ENCODE results near the gene P3H2. TPM values are rescaled to one million over a fixed set of nuclear protein-coding genes. Genes with fewer than 3 reads are reported as not detected.

The P3H2 gene
- total RNA-seq, 1 experiment from 2014 or later = 19.6 TPM

DNA sequence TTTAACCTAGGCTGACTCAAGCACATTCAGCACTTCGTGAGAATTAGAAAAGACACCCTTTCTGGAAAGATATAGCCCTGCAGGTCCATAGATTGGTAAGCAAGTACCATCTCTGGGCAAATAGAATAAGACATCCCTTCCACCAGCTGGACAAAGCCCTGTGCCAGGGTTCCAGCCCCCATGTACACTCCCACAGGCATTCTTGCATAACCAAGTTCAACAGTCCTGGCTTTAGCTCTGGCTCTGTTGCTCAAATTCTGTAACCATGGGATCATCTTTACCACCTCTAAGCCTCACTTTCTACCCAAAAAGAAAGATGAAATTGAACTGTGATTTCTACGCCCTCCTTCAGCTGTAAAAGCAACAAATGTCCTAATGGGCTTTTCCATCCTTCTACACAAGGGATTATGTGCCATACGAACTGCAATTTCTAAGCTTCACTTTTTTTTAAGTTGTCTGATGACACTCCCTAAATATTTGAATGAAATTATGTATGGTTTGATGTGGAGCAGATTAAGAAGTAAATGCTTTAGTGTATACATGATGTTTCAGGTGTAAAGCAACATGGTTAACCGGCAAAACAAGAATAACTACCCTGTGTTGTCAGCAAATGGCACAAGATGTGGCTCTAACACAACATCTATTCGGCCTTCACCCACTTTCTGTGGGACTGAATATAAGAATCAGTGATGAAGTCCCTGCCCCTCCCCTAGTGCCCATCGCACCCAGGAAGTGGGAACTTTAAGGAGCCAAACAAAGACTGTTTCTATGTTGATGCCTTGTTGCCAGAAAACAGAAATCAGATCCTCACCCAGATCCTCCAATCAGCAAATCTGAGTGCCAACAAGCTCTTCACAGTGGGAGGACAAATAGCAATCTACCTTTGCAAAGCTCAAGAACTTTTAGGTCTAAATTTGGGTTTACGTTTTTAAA is 165.7 kb downstream of the P3H2 start:
- intact Hi-C loops (cut with micrococcal nuclease; ENCODE audit: unreplicated experiment) = no loop called here
- Histone ChIP-seq H3K27me3 (replicated peaks; ENCODE audit: insufficient read depth, low read depth, low read length, poor library complexity) (no peaks in the 10 kb centered on the region), H3K27ac (ENCODE audit: low read depth, low read length, poor library complexity, severe bottlenecking) (no peak overlapping the region), H3K9me3 (ENCODE audit: low read depth, low read length, poor library complexity, severe bottlenecking) (no peaks in the 10 kb centered on the region), H3K4me3 (ENCODE audit: low read depth, low read length, poor library complexity, severe bottlenecking) (no peak overlapping the region), H3K4me1 (ENCODE audit: insufficient read depth, low read length, poor library complexity, severe bottlenecking) (peaks cover 6% of the 10 kb centered on the region), H3K36me3 (ENCODE audit: insufficient read depth, low read length, poor library complexity, severe bottlenecking) (no peaks in the 10 kb centered on the region)
- CTCF ChIA-PET = no interaction called here
- no peak for DNase-seq (ENCODE audit: low spot score)
- TF ChIP-seq, protein P1, sequence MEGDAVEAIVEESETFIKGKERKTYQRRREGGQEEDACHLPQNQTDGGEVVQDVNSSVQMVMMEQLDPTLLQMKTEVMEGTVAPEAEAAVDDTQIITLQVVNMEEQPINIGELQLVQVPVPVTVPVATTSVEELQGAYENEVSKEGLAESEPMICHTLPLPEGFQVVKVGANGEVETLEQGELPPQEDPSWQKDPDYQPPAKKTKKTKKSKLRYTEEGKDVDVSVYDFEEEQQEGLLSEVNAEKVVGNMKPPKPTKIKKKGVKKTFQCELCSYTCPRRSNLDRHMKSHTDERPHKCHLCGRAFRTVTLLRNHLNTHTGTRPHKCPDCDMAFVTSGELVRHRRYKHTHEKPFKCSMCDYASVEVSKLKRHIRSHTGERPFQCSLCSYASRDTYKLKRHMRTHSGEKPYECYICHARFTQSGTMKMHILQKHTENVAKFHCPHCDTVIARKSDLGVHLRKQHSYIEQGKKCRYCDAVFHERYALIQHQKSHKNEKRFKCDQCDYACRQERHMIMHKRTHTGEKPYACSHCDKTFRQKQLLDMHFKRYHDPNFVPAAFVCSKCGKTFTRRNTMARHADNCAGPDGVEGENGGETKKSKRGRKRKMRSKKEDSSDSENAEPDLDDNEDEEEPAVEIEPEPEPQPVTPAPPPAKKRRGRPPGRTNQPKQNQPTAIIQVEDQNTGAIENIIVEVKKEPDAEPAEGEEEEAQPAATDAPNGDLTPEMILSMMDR (conservative IDR thresholded peaks at IDR 0.05; ENCODE audit: low read depth, low read length) = no peak
- no peak for TF ChIP-seq EZH2 (IDR thresholded peaks at IDR 0.05; ENCODE audit: borderline replicate concordance, low read depth, low read length, poor library complexity, severe bottlenecking)
- BruUV-seq (replicated peaks) = no TSS peak
- POLR2A ChIA-PET (ENCODE audit: low non-redundant PET) = no interaction called here

- no peak for TF ChIP-seq EZH2 (IDR thresholded peaks at IDR 0.05; ENCODE audit: borderline replicate concordance, low read depth, low read length, poor library complexity, severe bottlenecking)
- TF ChIP-seq, protein P1 (conservative IDR thresholded peaks at IDR 0.05; ENCODE audit: low read depth, low read length) = no peak
- ChIA-PET POLR2A (ENCODE audit: low non-redundant PET) (no interaction called here), CTCF (interaction anchor here (0.7 kb wide), 1 partner anchor 215 kb away, joined by 10 read pairs; no protein-coding TSS in a partner anchor)
- Histone ChIP-seq H3K27ac (ENCODE audit: low read depth, low read length, poor library complexity, severe bottlenecking) (no peak overlapping the region), H3K36me3 (ENCODE audit: insufficient read depth, low read length, poor library complexity, severe bottlenecking) (no peaks in the 10 kb centered on the region), H3K27me3 (replicated peaks; ENCODE audit: insufficient read depth, low read depth, low read length, poor library complexity) (no peaks in the 10 kb centered on the region), H3K9me3 (ENCODE audit: low read depth, low read length, poor library complexity, severe bottlenecking) (no peaks in the 10 kb centered on the region), H3K4me1 (ENCODE audit: insufficient read depth, low read length, poor library complexity, severe bottlenecking) (peaks cover 5% of the 10 kb centered on the region), H3K4me3 (ENCODE audit: low read depth, low read length, poor library complexity, severe bottlenecking) (no peak overlapping the region)
- no TSS peak for BruUV-seq (replicated peaks)
- no peak for DNase-seq (ENCODE audit: low spot score)
- intact Hi-C loops (cut with micrococcal nuclease; ENCODE audit: unreplicated experiment) = no loop called here
These were observed 167.1 kb downstream of the P3H2 start for GRCh38 chr3:189953551-189953950.

- Histone ChIP-seq H3K4me1 (ENCODE audit: insufficient read depth, low read length, poor library complexity, severe bottlenecking) (peaks cover 16% of the 10 kb centered on the region), H3K27ac (ENCODE audit: low read depth, low read length, poor library complexity, severe bottlenecking) (no peak overlapping the region), H3K27me3 (replicated peaks; ENCODE audit: insufficient read depth, low read depth, low read length, poor library complexity) (no peaks in the 10 kb centered on the region), H3K9me3 (ENCODE audit: low read depth, low read length, poor library complexity, severe bottlenecking) (no peaks in the 10 kb centered on the region), H3K4me3 (ENCODE audit: low read depth, low read length, poor library complexity, severe bottlenecking) (no peak overlapping the region), H3K36me3 (ENCODE audit: insufficient read depth, low read length, poor library complexity, severe bottlenecking) (no peaks in the 10 kb centered on the region)
- ChIA-PET POLR2A (ENCODE audit: low non-redundant PET) (no interaction called here), CTCF (no interaction called here)
- intact Hi-C loops (cut with micrococcal nuclease; ENCODE audit: unreplicated experiment) = no loop called here
- no peak for DNase-seq (ENCODE audit: low spot score)
- TF ChIP-seq, protein P1 (conservative IDR thresholded peaks at IDR 0.05; ENCODE audit: low read depth, low read length) = no peak
- TF ChIP-seq EZH2 (IDR thresholded peaks at IDR 0.05; ENCODE audit: borderline replicate concordance, low read depth, low read length, poor library complexity, severe bottlenecking) = no peak
- BruUV-seq (replicated peaks) = no TSS peak
These were observed 168.4 kb downstream of the P3H2 start for GRCh38 chr3:189952272-189952671.

Measured in A673 (cell line).